ENCODE results near the gene CKS1B. TPM values are rescaled to one million over a fixed set of nuclear protein-coding genes. Genes with fewer than 3 reads are reported as not detected.

CKS1B gene
- total RNA-seq, 2 experiments from 2014 or later: 197 to 205 TPM

DNA sequence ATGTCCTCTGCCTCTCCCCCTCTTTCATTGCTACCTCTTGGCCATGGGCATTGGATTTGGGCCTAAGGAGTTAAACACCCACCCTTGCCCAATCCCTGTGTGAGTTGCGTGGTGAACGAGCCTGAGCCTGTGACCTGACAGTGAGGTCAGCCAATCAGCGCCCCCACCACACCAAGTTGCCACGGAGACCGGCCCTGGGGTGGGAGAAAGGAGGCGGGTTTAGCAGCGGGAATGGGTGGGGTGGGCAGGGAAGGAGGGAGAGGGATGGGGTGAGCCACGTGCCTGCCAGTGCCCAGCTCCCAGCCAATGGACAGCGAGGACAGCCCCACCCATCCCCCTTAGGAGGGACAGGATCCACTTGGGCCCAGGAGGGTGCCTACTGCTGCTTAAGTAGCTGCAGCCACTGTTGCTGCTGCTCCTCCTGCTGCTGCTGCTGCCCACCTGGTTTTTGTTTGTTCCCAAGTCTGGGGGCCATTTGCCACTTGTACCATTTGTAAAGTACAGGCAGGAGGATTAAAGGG is 37.6 kb downstream of the CKS1B start:
- ChIA-PET CTCF (interaction anchor here (1.0 to 9.8 kb wide), 5 partner anchors 15 to 73 kb away, joined by 3 to 144 read pairs (median 5); partner anchors contain the start of genes LENEP and PYGO2), POLR2A (interaction anchor here (1.4 kb wide), 1 partner anchor 8 kb away, joined by 3 read pairs; no protein-coding TSS in a partner anchor)
- Mint-ChIP-seq H3K36me3 (peaks cover 53% of the 10 kb centered on the region), H3K27ac (peak overlapping the region; percentile 99), H3K27me3 (no peaks in the 10 kb centered on the region), H3K4me1 (ENCODE audit: low read depth) (peaks cover 72% of the 10 kb centered on the region), H3K4me3 (peak overlapping the region; percentile 63), H3K9me3 (no peaks in the 10 kb centered on the region)
- intact Hi-C loops (cut with micrococcal nuclease): no loop called here
- DNase-seq: peak; percentile 78

DNA sequence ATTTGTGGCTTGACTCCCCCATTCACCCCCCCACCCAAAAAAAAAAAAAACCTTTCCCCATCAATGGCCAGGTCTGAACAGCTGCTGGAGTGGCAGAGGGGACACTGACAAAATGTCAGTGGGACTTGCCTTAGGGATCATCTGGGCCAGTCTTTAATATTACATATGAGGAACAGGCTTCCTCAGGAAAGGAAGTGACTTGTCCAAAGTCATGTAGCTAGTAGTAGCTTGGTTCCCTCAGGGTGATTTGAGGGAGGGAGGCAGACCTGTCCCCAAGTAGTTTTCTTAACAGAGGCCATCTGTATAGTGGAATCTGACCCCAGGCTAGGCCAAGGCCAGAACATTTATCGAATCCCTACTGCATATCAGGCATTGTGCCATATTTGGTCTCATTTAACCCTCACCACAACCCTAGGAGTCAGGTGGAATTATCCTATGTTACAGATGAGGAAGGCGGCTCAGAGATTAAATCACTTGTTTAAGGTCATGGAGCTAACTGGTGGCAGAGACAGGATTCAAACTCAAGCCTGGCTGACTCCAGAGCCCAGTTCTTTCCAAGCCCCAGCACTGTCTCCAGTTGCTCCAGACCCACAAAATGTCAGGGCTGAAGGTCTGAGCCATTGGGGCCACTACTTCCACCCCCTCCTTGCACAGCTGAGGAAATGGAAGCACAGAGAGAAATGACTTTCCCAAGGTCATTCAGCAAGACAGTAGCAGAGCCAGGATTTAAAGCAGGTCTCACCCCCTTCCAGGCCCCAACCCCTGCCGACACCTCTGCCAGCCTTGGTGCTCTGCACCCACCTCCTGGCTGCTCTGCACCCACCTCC is 38.5 kb downstream of the CKS1B start:
- Mint-ChIP-seq H3K4me1 (ENCODE audit: low read depth) (peaks cover 72% of the 10 kb centered on the region), H3K27ac (peak overlapping the region; percentile 99), H3K36me3 (peaks cover 56% of the 10 kb centered on the region), H3K27me3 (no peaks in the 10 kb centered on the region), H3K4me3 (peak overlapping the region; percentile 63), H3K9me3 (no peaks in the 10 kb centered on the region)
- ChIA-PET CTCF (interaction anchor here (1.0 to 9.8 kb wide), 5 partner anchors 16 to 72 kb away, joined by 3 to 144 read pairs (median 5); partner anchors contain the start of genes LENEP and PYGO2), POLR2A (interaction anchor here (0.6 to 1.4 kb wide), 2 partner anchors 9 to 559 kb away, joined by 3 read pairs; no protein-coding TSS in a partner anchor)
- intact Hi-C loops (cut with micrococcal nuclease): no loop called here
- DNase-seq: no peak

DNA sequence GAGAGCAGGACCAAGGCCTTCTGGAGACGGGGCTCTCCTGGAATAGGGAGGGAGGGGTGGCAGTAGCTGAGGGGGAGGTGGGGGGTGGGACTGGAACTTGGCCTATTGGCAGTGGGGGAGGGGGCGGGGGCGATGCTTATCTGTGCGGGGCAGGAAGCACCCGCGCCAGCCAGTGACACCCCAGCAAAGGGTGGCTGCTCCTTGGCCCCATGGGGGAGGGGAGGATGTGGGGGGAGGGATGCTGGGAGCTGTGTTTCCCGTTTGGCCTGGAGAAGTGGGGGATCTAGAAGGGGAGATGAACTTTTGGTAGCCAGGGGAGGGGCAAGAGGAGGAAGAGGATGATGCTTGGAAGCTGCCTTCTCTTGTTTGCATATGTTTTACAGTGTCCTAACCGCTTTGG is 39.2 kb downstream of the CKS1B start:
- H3K27ac Mint-ChIP-seq: peak overlapping the region; percentile 99
- H3K27me3 Mint-ChIP-seq: no peaks in the 10 kb centered on the region
- H3K4me1 Mint-ChIP-seq (ENCODE audit: low read depth): peaks cover 68% of the 10 kb centered on the region
- CTCF ChIA-PET: interaction anchor here (0.6 to 9.8 kb wide), 4 partner anchors 16 to 67 kb away, joined by 3 to 144 read pairs (median 5); partner anchors contain the start of genes ADAM15, LENEP and PYGO2
- no peaks in the 10 kb centered on the region for H3K9me3 Mint-ChIP-seq
- intact Hi-C loops (cut with micrococcal nuclease): no loop called here
- H3K36me3 Mint-ChIP-seq: peaks cover 56% of the 10 kb centered on the region
- H3K4me3 Mint-ChIP-seq: peak overlapping the region; percentile 48
- DNase-seq: peak; percentile 48
- POLR2A ChIA-PET: interaction anchor here (0.6 to 1.4 kb wide), 2 partner anchors 10 to 847 kb away, joined by 3 to 5 read pairs; no protein-coding TSS in a partner anchor

DNA sequence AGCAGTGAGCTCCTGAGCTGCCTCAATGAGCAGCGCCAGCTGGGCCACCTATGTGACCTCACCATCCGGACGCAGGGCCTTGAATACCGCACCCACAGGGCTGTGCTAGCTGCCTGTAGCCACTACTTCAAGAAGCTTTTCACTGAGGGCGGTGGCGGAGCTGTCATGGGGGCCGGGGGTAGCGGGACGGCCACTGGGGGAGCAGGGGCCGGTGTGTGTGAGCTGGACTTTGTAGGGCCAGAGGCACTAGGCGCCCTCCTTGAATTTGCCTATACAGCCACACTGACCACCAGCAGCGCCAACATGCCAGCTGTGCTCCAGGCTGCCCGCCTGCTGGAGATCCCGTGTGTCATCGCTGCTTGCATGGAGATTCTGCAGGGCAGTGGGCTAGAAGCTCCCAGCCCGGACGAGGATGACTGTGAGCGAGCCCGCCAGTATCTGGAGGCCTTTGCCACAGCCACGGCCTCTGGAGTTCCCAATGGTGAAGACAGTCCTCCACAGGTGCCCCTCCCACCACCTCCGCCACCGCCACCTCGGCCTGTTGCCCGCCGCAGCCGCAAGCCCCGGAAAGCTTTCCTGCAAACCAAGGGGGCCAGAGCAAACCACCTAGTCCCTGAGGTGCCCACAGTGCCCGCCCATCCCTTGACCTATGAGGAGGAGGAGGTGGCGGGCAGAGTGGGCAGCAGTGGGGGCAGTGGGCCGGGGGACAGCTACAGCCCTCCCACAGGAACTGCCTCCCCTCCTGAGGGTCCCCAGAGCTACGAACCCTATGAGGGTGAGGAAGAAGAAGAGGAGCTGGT is 40.4 kb downstream of the CKS1B start:
- intact Hi-C loops (cut with micrococcal nuclease): no loop called here
- no peak overlapping the region for H3K27ac Mint-ChIP-seq
- H3K4me1 Mint-ChIP-seq (ENCODE audit: low read depth): peaks cover 77% of the 10 kb centered on the region
- DNase-seq: no peak
- H3K36me3 Mint-ChIP-seq: peaks cover 50% of the 10 kb centered on the region
- ChIA-PET CTCF (interaction anchor here (0.6 to 9.8 kb wide), 13 partner anchors 7 to 455 kb away, joined by 3 to 144 read pairs (median 8); partner anchors contain the start of genes ADAM15, CKS1B, FLAD1 and LENEP), POLR2A (interaction anchor here (1.0 to 4.9 kb wide), 7 partner anchors 8 to 79 kb away, joined by 3 to 35 read pairs (median 10); partner anchors contain the start of genes FLAD1, LENEP and PMVK)
- H3K4me3 Mint-ChIP-seq: no peak overlapping the region
- H3K9me3 Mint-ChIP-seq: no peaks in the 10 kb centered on the region
- no peaks in the 10 kb centered on the region for H3K27me3 Mint-ChIP-seq

DNA sequence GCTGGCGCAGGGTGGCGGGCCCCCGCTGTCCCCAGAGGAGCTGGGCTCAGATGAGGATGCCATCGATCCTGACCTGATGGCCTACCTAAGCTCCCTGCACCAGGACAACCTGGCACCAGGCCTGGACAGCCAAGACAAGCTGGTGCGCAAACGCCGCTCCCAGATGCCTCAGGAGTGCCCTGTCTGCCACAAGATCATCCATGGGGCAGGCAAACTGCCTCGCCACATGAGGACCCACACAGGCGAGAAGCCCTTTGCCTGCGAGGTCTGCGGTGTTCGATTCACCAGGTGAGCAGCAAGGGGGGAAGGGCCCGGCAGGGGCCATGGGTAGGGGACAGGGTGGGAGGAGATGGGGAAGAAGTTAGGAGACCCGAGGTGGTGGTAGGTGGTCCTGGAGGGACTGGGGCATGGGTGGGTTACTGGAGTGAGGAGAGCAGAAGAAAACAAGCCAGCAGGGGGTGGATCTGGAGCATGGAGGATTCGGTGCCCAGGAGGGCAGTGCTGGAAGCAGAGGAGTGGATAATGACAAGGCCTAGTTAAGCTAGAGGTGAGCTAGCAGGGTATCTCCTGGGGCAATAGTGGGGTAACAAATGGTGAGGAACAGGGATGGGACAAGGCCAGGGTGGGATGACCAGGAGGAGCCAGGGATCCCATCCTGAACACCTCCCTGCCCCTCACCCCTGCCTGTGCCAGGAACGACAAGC is 41.2 kb downstream of the CKS1B start:
- H3K27ac Mint-ChIP-seq: peak overlapping the region; percentile 70
- peak overlapping the region; percentile 33 for H3K4me3 Mint-ChIP-seq

DNA sequence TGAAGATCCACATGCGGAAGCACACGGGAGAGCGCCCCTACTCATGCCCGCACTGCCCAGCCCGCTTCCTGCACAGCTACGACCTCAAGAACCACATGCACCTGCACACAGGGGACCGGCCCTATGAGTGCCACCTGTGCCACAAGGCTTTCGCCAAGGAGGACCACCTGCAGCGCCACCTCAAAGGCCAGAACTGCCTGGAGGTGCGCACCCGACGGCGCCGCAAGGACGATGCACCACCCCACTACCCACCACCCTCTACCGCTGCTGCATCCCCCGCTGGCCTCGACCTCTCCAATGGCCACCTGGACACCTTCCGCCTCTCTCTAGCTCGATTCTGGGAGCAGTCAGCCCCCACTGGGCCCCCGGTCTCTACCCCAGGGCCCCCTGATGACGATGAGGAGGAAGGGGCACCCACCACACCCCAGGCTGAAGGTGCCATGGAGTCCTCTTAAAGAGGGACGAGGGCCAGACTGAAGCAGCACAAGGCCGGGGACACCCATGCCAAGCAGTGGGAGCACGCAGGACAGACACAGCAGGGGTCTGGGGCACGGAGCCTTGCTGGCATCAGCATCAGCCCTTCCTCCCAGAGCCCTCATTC is 41.9 kb downstream of the CKS1B start:
- DNase-seq: peak; percentile 50
- peak overlapping the region; percentile 70 for H3K27ac Mint-ChIP-seq
- peaks cover 40% of the 10 kb centered on the region for H3K36me3 Mint-ChIP-seq
- POLR2A ChIA-PET: interaction anchor here (0.6 to 4.9 kb wide), 12 partner anchors 9 to 80 kb away, joined by 3 to 35 read pairs (median 6); partner anchors contain the start of genes ADAM15, CKS1B, FLAD1 and LENEP
- no peaks in the 10 kb centered on the region for H3K27me3 Mint-ChIP-seq
- H3K4me1 Mint-ChIP-seq (ENCODE audit: low read depth): peaks cover 71% of the 10 kb centered on the region
- CTCF ChIA-PET: interaction anchor here (0.6 to 9.8 kb wide), 22 partner anchors 9 to 151 kb away, joined by 3 to 144 read pairs (median 10); partner anchors contain the start of genes ADAM15, CKS1B, EFNA4 and FLAD1
- H3K4me3 Mint-ChIP-seq: peak overlapping the region; percentile 33
- H3K9me3 Mint-ChIP-seq: no peaks in the 10 kb centered on the region
- intact Hi-C loops (cut with micrococcal nuclease): no loop called here

More for the DNA sequence above, 41.2 kb downstream of the CKS1B start:
- Mint-ChIP-seq H3K36me3 (peaks cover 43% of the 10 kb centered on the region), H3K9me3 (no peaks in the 10 kb centered on the region), H3K4me1 (ENCODE audit: low read depth) (peaks cover 76% of the 10 kb centered on the region), H3K27me3 (no peaks in the 10 kb centered on the region)
- POLR2A ChIA-PET: interaction anchor here (0.6 to 4.9 kb wide), 10 partner anchors 8 to 79 kb away, joined by 3 to 35 read pairs (median 8); partner anchors contain the start of genes ADAM15, FLAD1, LENEP and PMVK
- CTCF ChIA-PET: interaction anchor here (0.8 to 9.8 kb wide), 14 partner anchors 8 to 137 kb away, joined by 3 to 144 read pairs (median 12); partner anchors contain the start of genes ADAM15, CKS1B, FLAD1 and LENEP
- intact Hi-C loops (cut with micrococcal nuclease): no loop called here
- no peak for DNase-seq

DNA sequence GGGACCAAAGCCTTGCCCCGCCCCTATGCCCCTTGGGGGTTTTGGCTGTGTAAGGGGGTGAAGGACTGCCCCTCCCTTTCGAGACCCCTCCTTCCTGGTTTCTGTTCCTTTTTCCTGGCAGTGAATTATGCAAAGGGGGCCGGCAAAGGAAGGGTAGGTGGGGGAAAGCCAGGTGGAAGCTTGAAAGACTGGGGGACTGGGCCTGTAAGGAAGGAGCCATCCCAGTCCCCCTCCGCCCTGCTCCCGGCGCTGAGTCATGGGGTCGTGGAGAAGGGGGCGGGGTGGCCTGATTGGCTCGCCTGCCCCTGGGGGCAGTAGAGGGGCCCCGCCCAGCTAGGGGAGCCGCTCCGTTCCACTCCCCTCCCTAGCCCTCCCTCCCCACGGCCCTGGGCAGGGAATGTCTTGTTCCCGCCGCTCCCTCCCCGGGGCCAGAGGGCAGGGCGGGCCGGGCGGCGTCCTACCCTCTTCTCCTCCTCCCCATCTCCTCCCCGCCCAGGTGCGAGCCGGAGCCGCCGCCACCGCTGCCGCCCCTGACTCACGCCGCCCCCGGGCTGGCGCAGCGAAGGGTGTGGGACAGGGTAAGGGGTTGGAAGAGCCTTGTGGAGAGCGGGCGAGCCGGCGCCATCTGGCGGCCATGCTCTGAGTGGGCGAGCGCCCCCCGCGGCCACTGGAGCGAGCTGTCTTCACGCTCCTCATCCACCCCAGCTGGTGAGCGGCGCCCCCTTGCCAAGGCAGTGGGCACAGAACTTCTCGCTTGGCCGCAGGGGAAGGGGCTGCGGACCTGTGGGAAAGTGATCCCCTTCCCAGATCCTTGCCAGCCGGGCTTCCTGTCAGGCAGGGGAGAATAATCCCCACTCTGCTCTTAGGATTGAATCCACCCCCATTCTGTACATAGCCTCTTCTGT is 42.8 kb downstream of the CKS1B start:
- CTCF ChIA-PET: interaction anchor here (0.6 to 9.8 kb wide), 45 partner anchors 10 to 619 kb away, joined by 3 to 144 read pairs (median 4); partner anchors contain the start of genes ADAM15, CKS1B, DCST1 and DCST2
- DNase-seq: peak; percentile 97
- POLR2A ChIA-PET: interaction anchor here (0.8 to 4.9 kb wide), 10 partner anchors 10 to 81 kb away, joined by 3 to 35 read pairs (median 8); partner anchors contain the start of genes CKS1B, FLAD1, LENEP and PBXIP1
- Mint-ChIP-seq H3K4me3 (peak overlapping the region; percentile 37), H3K27ac (peak overlapping the region; percentile 78), H3K27me3 (no peaks in the 10 kb centered on the region), H3K4me1 (ENCODE audit: low read depth) (peaks cover 63% of the 10 kb centered on the region), H3K9me3 (no peaks in the 10 kb centered on the region), H3K36me3 (peaks cover 40% of the 10 kb centered on the region)
- intact Hi-C loops (cut with micrococcal nuclease): loop anchor here (1.0 kb wide), 4 partner anchors 9 to 55 kb away; partner anchors contain the start of genes FLAD1 and ZBTB7B

DNA sequence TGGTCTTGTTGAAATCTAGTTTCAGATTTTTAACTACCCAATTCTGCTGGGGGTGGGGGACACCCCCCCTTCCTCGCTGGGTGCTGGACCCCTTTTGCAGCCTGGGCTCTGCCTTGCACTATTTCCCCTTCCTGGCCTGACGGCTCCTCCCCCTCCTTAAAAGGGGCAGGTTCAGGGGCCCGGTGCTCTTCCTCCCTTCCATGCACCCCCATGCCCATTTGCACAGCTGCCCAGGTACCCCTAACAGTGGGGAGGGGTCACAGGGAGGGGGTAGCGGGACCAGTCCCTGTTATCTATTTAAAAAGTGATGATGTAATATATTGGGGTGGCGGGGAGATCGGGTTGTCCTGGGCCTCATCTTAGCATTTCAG is 43.5 kb downstream of the CKS1B start:
- Mint-ChIP-seq H3K9me3 (no peaks in the 10 kb centered on the region), H3K4me1 (ENCODE audit: low read depth) (peaks cover 60% of the 10 kb centered on the region), H3K36me3 (peaks cover 35% of the 10 kb centered on the region), H3K27me3 (no peaks in the 10 kb centered on the region), H3K27ac (peak overlapping the region; percentile 57), H3K4me3 (peak overlapping the region; percentile 36)
- intact Hi-C loops (cut with micrococcal nuclease): loop anchor here (1.0 kb wide), 4 partner anchors 10 to 56 kb away; partner anchors contain the start of genes FLAD1 and ZBTB7B
- CTCF ChIA-PET: interaction anchor here (0.6 to 9.8 kb wide), 41 partner anchors 10 to 620 kb away, joined by 3 to 144 read pairs (median 4); partner anchors contain the start of genes ADAM15, CKS1B, DCST1 and DCST2
- no peak for DNase-seq
- POLR2A ChIA-PET: interaction anchor here (1.2 to 4.9 kb wide), 9 partner anchors 11 to 81 kb away, joined by 4 to 35 read pairs (median 8); partner anchors contain the start of genes ADAM15, CKS1B, FLAD1 and LENEP

DNA sequence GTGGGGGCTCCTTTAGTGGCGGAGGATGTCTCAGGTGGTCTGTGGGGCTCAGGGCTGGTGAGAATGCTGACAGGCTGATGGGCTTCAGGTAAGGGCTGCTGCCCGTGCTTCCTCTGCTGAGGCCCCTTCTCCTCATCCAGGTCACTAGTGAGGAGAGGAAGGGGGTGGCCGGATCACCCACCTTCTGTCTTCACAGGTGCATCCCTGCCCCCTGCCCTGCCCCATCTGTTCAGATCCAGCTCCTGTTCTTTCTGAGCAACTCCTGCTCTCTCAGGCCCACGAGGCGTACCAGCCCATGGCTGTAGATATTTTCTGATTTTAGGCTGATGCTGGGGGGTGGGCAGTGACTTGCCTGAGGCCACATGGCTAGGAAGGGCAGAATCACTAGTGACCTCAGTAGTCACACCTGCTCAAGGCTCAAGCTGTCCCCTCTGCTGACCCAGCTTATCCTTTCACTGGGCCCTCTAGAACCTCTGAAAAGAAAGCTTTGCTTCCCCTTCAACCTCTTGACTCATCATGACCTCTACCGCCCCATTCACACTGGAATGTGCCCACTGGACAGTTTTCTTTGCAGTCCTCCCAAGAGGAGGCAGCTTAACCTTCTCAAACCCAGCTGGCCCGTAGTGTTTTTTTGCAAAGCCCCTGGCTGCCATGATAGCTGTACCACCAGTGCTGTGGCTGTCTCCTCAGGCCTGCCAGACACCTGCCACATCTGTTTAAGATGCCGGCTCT is 44.3 kb downstream of the CKS1B start:
- no peaks in the 10 kb centered on the region for H3K9me3 Mint-ChIP-seq
- peaks cover 29% of the 10 kb centered on the region for H3K36me3 Mint-ChIP-seq
- no peak overlapping the region for H3K4me3 Mint-ChIP-seq
- peaks cover 53% of the 10 kb centered on the region for H3K4me1 Mint-ChIP-seq (ENCODE audit: low read depth)
- intact Hi-C loops (cut with micrococcal nuclease): no loop called here
- H3K27ac Mint-ChIP-seq: peak overlapping the region; percentile 57
- ChIA-PET POLR2A (interaction anchor here (0.8 to 4.9 kb wide), 6 partner anchors 9 to 82 kb away, joined by 3 to 31 read pairs (median 4); partner anchors contain the start of genes ADAM15, FLAD1 and PMVK), CTCF (interaction anchor here (0.8 to 9.8 kb wide), 17 partner anchors 22 to 459 kb away, joined by 3 to 144 read pairs (median 5); partner anchors contain the start of genes ADAM15, EFNA4, LENEP and PBXIP1)
- H3K27me3 Mint-ChIP-seq: no peaks in the 10 kb centered on the region
- no peak for DNase-seq

Measured in activated CD4-positive, alpha-beta memory T cell treated with anti-CD3 and anti-CD28 coated beads for 36 hours (primary cell).